T-helper 1 cell treated with Interleukin-12 subunit alpha and Interleukin-12 subunit beta and Interleukin-4 antibody, amounts not matched to agents 30 μg/mL and 1 μg/mL, for 36 hours (primary cell): ENCODE data around the gene ADARB1.
A peak's percentile ranks its signal among the peaks of the same experiment; 100 is the strongest.

Experiments
- H3K27ac Mint-ChIP-seq: one replicate; pipeline ENCODE4 v1.8.0; 2021; ENCODE audit warnings: mild to moderate bottlenecking, mixed read lengths
- H3K27me3 Mint-ChIP-seq: one replicate; pipeline ENCODE4 v1.8.0; 2021; ENCODE audit warnings: low read depth, mixed read lengths
- H3K36me3 Mint-ChIP-seq: one replicate; pipeline ENCODE4 v1.8.0; 2021; ENCODE audit warnings: low read depth, mixed read lengths
- H3K4me1 Mint-ChIP-seq: one replicate; pipeline ENCODE4 v1.8.0; 2021; ENCODE audit warnings: low read depth, mixed read lengths
- H3K4me3 Mint-ChIP-seq: one replicate; pipeline ENCODE4 v1.8.0; 2021; ENCODE audit warnings: mild to moderate bottlenecking, moderate library complexity, mixed read lengths
- H3K9me3 Mint-ChIP-seq: one replicate; pipeline ENCODE4 v1.8.0; 2021; ENCODE audit warnings: mixed read lengths

ADARB1 gene

GRCh38 chr21:45252448-45252925 is 178.1 kb downstream of the ADARB1 start:
- no peaks in the 10 kb centered on the region for H3K9me3 Mint-ChIP-seq
- peaks cover 5% of the 10 kb centered on the region for H3K4me1 Mint-ChIP-seq
- no peaks in the 10 kb centered on the region for H3K36me3 Mint-ChIP-seq
- no peak overlapping the region for H3K4me3 Mint-ChIP-seq
- no peak overlapping the region for H3K27ac Mint-ChIP-seq
- peaks cover 49% of the 10 kb centered on the region for H3K27me3 Mint-ChIP-seq

DNA sequence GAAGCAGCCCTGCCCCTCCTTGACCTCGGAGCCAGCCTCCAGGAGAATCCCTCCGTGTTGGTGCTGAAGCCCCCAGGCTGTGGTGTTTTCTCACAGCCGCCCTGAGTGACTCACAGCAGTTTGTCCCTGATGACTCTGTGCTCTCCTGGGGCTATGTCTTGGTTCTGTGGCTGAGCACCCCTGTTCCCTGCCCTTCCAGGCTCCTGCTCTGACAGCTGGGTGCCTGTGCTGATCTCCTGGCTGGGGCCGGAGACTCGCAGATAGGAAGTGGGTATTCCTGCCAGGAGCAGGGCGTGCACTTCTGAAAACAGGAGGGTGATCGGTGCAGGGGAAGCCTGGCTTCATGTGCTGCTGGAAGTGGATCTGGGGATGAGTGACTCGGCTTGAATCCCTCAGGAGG is 178.8 kb downstream of the ADARB1 start:
- Mint-ChIP-seq H3K36me3 (no peaks in the 10 kb centered on the region), H3K9me3 (no peaks in the 10 kb centered on the region)

GRCh38 chr21:45253633-45254459 is 179.5 kb downstream of the ADARB1 start:
- no peak overlapping the region for H3K4me3 Mint-ChIP-seq
- H3K27me3 Mint-ChIP-seq = peaks cover 45% of the 10 kb centered on the region
- H3K27ac Mint-ChIP-seq = no peak overlapping the region
- no peaks in the 10 kb centered on the region for H3K36me3 Mint-ChIP-seq
- peaks cover 5% of the 10 kb centered on the region for H3K4me1 Mint-ChIP-seq
- no peaks in the 10 kb centered on the region for H3K9me3 Mint-ChIP-seq

More for the DNA sequence above, 178.8 kb downstream of the ADARB1 start:
- Mint-ChIP-seq H3K27ac (no peak overlapping the region), H3K4me3 (no peak overlapping the region), H3K27me3 (peaks cover 43% of the 10 kb centered on the region), H3K4me1 (peaks cover 5% of the 10 kb centered on the region)

DNA sequence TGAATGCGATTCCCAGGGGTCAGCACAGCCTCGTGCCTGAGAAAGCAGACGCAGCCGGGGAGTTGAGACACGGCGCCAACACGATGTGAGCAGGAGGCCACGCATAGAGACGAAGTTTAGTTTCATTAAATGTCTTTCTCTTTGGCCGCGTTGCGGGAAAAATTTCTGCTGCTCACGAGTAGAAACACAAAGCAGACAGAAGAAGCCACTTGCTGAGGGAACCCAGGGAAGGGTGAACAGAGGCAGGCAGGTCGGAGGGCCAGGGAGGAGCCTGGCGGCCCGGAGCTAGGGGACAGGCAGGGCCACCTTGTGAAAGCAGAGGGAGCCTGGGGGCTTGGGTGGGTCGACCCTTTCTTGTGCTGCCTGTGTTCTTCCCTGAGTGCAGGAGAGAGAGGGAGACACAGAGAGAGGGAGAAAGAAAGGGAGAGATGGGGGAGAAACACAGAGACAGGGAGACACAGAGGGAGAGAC is 180.1 kb downstream of the ADARB1 start:
- H3K4me3 Mint-ChIP-seq = no peak overlapping the region
- peaks cover 5% of the 10 kb centered on the region for H3K4me1 Mint-ChIP-seq
- no peaks in the 10 kb centered on the region for H3K36me3 Mint-ChIP-seq
- H3K9me3 Mint-ChIP-seq = no peaks in the 10 kb centered on the region
- H3K27ac Mint-ChIP-seq = peak overlapping the region; percentile 43
- H3K27me3 Mint-ChIP-seq = peaks cover 48% of the 10 kb centered on the region

- no peaks in the 10 kb centered on the region for H3K36me3 Mint-ChIP-seq
- peaks cover 5% of the 10 kb centered on the region for H3K4me1 Mint-ChIP-seq
- peaks cover 47% of the 10 kb centered on the region for H3K27me3 Mint-ChIP-seq
- H3K9me3 Mint-ChIP-seq = no peaks in the 10 kb centered on the region
- no peak overlapping the region for H3K27ac Mint-ChIP-seq
- no peak overlapping the region for H3K4me3 Mint-ChIP-seq
Observed at GRCh38 chr21:45255381-45256020, 181.1 kb downstream of the ADARB1 start.

GRCh38 chr21:45256021-45256911 is 181.9 kb downstream of the ADARB1 start:
- Mint-ChIP-seq H3K27ac (no peak overlapping the region), H3K4me1 (peaks cover 5% of the 10 kb centered on the region), H3K36me3 (no peaks in the 10 kb centered on the region)

GRCh38 chr21:45256912-45257672 is 182.7 kb downstream of the ADARB1 start:
- Mint-ChIP-seq H3K4me3 (no peak overlapping the region), H3K27me3 (peaks cover 36% of the 10 kb centered on the region), H3K9me3 (no peaks in the 10 kb centered on the region), H3K4me1 (peaks cover 5% of the 10 kb centered on the region), H3K36me3 (no peaks in the 10 kb centered on the region), H3K27ac (no peak overlapping the region)

More at GRCh38 chr21:45256021-45256911, 181.9 kb downstream of the ADARB1 start:
- Mint-ChIP-seq H3K4me3 (no peak overlapping the region), H3K27me3 (peaks cover 42% of the 10 kb centered on the region), H3K9me3 (no peaks in the 10 kb centered on the region)

- peaks cover 36% of the 10 kb centered on the region for H3K27me3 Mint-ChIP-seq
- peaks cover 5% of the 10 kb centered on the region for H3K4me1 Mint-ChIP-seq
- no peaks in the 10 kb centered on the region for H3K36me3 Mint-ChIP-seq
- H3K4me3 Mint-ChIP-seq = no peak overlapping the region
- no peaks in the 10 kb centered on the region for H3K9me3 Mint-ChIP-seq
- no peak overlapping the region for H3K27ac Mint-ChIP-seq
Observed at GRCh38 chr21:45257673-45258341, 183.4 kb downstream of the ADARB1 start.

DNA sequence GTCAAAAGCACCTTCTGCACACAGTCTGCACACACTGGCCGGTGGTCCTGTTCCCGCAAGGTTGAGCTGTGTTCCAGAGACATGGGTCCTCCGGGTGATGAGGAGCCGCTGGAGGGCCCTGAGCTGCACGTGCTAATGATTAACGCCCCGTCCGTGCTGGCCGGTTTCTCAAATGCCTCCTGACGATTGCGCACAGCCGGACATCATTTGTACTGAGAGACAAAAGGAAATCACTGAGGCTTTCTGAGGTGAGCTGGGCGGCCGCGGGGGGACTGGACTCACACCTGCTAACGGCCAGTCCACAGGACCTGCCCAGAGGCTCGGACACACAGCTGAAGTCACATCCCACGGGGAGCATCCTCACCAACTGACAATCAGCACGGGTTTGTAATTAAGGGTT is 184.1 kb downstream of the ADARB1 start:
- Mint-ChIP-seq H3K27ac (no peak overlapping the region), H3K4me1 (peaks cover 5% of the 10 kb centered on the region), H3K4me3 (no peak overlapping the region), H3K27me3 (peaks cover 36% of the 10 kb centered on the region), H3K9me3 (no peaks in the 10 kb centered on the region), H3K36me3 (no peaks in the 10 kb centered on the region)

GRCh38 chr21:45259206-45259840 is 184.9 kb downstream of the ADARB1 start:
- Mint-ChIP-seq H3K27ac (no peak overlapping the region), H3K9me3 (no peaks in the 10 kb centered on the region), H3K27me3 (peaks cover 35% of the 10 kb centered on the region), H3K36me3 (peaks cover 5% of the 10 kb centered on the region), H3K4me3 (no peak overlapping the region), H3K4me1 (peaks cover 5% of the 10 kb centered on the region)

DNA sequence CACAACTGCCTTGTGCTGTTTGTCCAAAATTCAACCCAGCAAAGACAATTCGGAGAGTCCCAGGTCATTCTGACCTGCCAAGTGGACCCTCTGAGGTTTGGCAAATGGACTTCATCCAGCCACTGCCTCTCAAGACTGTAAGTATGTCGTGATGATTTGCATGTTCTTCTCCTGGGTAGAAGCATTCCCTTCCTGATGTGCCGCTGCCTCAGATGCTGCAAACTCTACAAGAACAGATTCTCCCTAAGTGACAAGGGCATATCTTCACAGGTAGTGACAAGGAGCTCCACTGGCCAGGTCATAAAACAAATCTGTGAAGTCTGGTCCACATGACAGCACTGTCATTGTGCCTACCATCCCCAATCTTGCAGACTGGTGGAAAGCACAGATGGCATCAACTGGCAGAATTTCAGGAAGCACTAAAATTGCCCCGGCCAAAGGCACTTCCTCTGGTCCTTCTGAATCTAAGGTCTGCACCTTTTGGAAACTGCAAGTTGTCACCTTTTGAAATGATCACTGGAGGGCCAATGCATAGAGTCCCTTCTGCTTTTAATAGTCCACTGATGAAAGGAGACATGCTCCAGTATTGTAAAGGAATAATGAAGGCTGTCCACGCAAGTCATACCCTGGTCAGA is 185.9 kb downstream of the ADARB1 start:
- Mint-ChIP-seq H3K36me3 (peaks cover 7% of the 10 kb centered on the region), H3K9me3 (no peaks in the 10 kb centered on the region), H3K27me3 (peaks cover 26% of the 10 kb centered on the region), H3K4me3 (no peak overlapping the region), H3K27ac (no peak overlapping the region), H3K4me1 (peaks cover 5% of the 10 kb centered on the region)

DNA sequence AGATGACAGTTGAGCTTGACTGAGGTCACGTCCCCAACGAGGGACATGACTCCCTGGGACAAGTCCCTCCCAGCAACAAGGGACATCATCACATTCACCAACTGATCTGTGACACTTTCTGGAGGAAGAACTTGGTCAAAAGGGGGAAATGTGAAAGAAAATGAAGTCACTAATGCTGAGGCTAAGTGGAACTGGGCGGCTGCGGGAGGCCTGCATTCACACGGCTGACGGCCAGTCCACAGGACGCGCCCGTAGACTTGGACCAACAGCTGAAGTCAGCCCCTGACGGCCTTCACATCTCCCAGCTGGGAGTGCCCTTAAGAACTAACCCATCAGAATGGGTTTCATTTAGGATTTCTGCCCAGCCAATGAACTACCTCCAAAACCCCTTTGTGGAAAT is 186.7 kb downstream of the ADARB1 start:
- peaks cover 7% of the 10 kb centered on the region for H3K36me3 Mint-ChIP-seq
- no peak overlapping the region for H3K4me3 Mint-ChIP-seq
- H3K27ac Mint-ChIP-seq = no peak overlapping the region
- H3K27me3 Mint-ChIP-seq = peaks cover 21% of the 10 kb centered on the region
- H3K9me3 Mint-ChIP-seq = no peaks in the 10 kb centered on the region
- H3K4me1 Mint-ChIP-seq = peaks cover 8% of the 10 kb centered on the region
